Mesenchymal stem cell (in vitro differentiated cells and primary cell): ENCODE measurements around the gene GOLT1A.

Experiments
- DNase-seq: peaks from one replicate; pipeline ENCODE4 v3.0.0-alpha.2; 2013
- H2AFZ ChIP-seq: one replicate; pipeline ENCODE4 v1.6.1; 2013; ENCODE audit warnings: low read depth, mild to moderate bottlenecking, control low read depth, inconsistent platforms, low read length, moderate library complexity
- H2AK5ac ChIP-seq: 2 replicates; pipeline ENCODE4 v1.6.1; 2013; ENCODE audit warnings: low read length, moderate library complexity, mild to moderate bottlenecking, inconsistent platforms; ENCODE audit not compliant: severe bottlenecking
- H2BK120ac ChIP-seq: one replicate; pipeline ENCODE4 v1.6.1; 2013; ENCODE audit warnings: low read depth, mild to moderate bottlenecking, inconsistent platforms, low read length, moderate library complexity
- H2BK12ac ChIP-seq, 2 experiments: one replicate each; pipeline ENCODE4 v1.6.1; 2013; ENCODE audit warnings: inconsistent platforms in 2 of 2, low read length in 2 of 2, mild to moderate bottlenecking in 2 of 2, moderate library complexity in 2 of 2, control low read depth in 1 of 2
- H2BK15ac ChIP-seq: one replicate; pipeline ENCODE4 v1.6.1; 2013; ENCODE audit warnings: mild to moderate bottlenecking, low read depth, inconsistent platforms; ENCODE audit not compliant: poor library complexity, severe bottlenecking
- H2BK5ac ChIP-seq: 2 replicates; pipeline ENCODE4 v1.6.1; 2013; ENCODE audit warnings: low read depth, mild to moderate bottlenecking, low read length, control low read depth, inconsistent platforms; ENCODE audit not compliant: poor library complexity, severe bottlenecking
- H3K14ac ChIP-seq, 2 experiments: one replicate each; pipeline ENCODE4 v1.6.1; 2013; ENCODE audit warnings: inconsistent platforms in 2 of 2, low read length in 2 of 2, control low read depth in 1 of 2, mild to moderate bottlenecking in 1 of 2, moderate library complexity in 1 of 2
- H3K18ac ChIP-seq, 2 experiments: one replicate each; pipeline ENCODE4 v1.6.1; 2013; ENCODE audit warnings: inconsistent platforms in 2 of 2, low read length in 2 of 2, control low read depth in 1 of 2, low read depth in 1 of 2, mild to moderate bottlenecking in 1 of 2
- H3K23ac ChIP-seq, 2 experiments: one replicate each; pipeline ENCODE4 v1.6.1; 2013; ENCODE audit warnings: inconsistent platforms in 2 of 2, low read length in 2 of 2, mild to moderate bottlenecking in 2 of 2, moderate library complexity in 2 of 2, control low read depth in 1 of 2
- H3K27ac ChIP-seq: 2 replicates; pipeline ENCODE4 v1.5.1; 2013; ENCODE audit warnings: mild to moderate bottlenecking, moderate library complexity, low read length, control low read depth, inconsistent platforms; ENCODE audit not compliant: poor library complexity, severe bottlenecking
- H3K27me3 ChIP-seq, 2 experiments: 2 replicates each; pipeline versions ENCODE4 v1.6.1 to v1.7.0; 2013; ENCODE audit warnings: low read length in 2 of 2, mild to moderate bottlenecking in 2 of 2, moderate library complexity in 2 of 2, control low read depth in 1 of 2, inconsistent platforms in 1 of 2; ENCODE audit not compliant: control insufficient read depth in 1 of 2, insufficient read depth in 1 of 2
- H3K36me3 ChIP-seq, 2 experiments: 2 replicates each; pipeline versions ENCODE4 v1.6.1 to v1.7.0; 2013; ENCODE audit warnings: low read length in 2 of 2, control low read depth in 1 of 2, inconsistent platforms in 1 of 2, low read depth in 1 of 2, mild to moderate bottlenecking in 1 of 2; ENCODE audit not compliant: insufficient read depth in 2 of 2, control insufficient read depth in 1 of 2
- H3K4ac ChIP-seq, 2 experiments: one replicate each; pipeline ENCODE4 v1.6.1; 2013; ENCODE audit warnings: inconsistent platforms in 2 of 2, low read length in 2 of 2, mild to moderate bottlenecking in 2 of 2, moderate library complexity in 2 of 2, control low read depth in 1 of 2, low read depth in 1 of 2
- H3K4me1 ChIP-seq: 2 replicates; pipeline ENCODE4 v1.6.1; 2013; ENCODE audit warnings: low read depth, low read length, control low read depth; ENCODE audit not compliant: control insufficient read depth, insufficient read depth
- H3K4me2 ChIP-seq: 2 replicates; pipeline ENCODE4 v1.6.1; 2013; ENCODE audit warnings: low read length, mild to moderate bottlenecking, inconsistent platforms; ENCODE audit not compliant: poor library complexity, severe bottlenecking
- H3K4me3 ChIP-seq, 2 experiments: 2 replicates each; pipeline versions ENCODE4 v1.5.1 to v1.7.0; 2013; ENCODE audit warnings: low read length in 2 of 2, mild to moderate bottlenecking in 2 of 2, control low read depth in 1 of 2, low read depth in 1 of 2; ENCODE audit not compliant: insufficient read depth in 1 of 2
- H3K79me1 ChIP-seq: replicated peaks from 2 replicates; pipeline ENCODE4 v1.6.1; 2013; ENCODE audit warnings: mild to moderate bottlenecking, control low read depth, low read length, inconsistent platforms; ENCODE audit not compliant: poor library complexity, severe bottlenecking
- H3K9ac ChIP-seq: 2 replicates; pipeline ENCODE4 v1.7.0; 2013; ENCODE audit warnings: mild to moderate bottlenecking, low read length, moderate library complexity
- H3K9me3 ChIP-seq: 2 replicates; pipeline ENCODE4 v1.7.0; 2013; ENCODE audit warnings: mild to moderate bottlenecking, low read length; ENCODE audit not compliant: control insufficient read depth
- H4K8ac ChIP-seq: one replicate; pipeline ENCODE4 v1.6.1; 2013; ENCODE audit warnings: inconsistent platforms, mild to moderate bottlenecking, low read length, moderate library complexity
- H4K91ac ChIP-seq: one replicate; pipeline ENCODE4 v1.6.1; 2013; ENCODE audit warnings: mild to moderate bottlenecking, low read length, inconsistent platforms
- WGBS: methylation state at CpG from one replicate; pipeline ENCODE4 v1.1.7; 2013; ENCODE audit warnings: mixed read lengths; 5-methylcytosine and 5-hydroxymethylcytosine counted together

The GOLT1A gene

GRCh38 chr1:204251286-204251685 lies 37.5 kb upstream of the GOLT1A start:
- Histone ChIP-seq H3K4ac (no peak overlapping the region), H3K9ac (no peak overlapping the region), H2BK12ac (no peak overlapping the region), H2BK120ac (no peak overlapping the region), H3K18ac (peak overlapping the region in 1 of 2 experiments; percentile 40), H2AK5ac (no peak overlapping the region), H3K27ac (no peak overlapping the region), H3K36me3 (no peaks in the 10 kb centered on the region), H3K27me3 (peaks cover 22 to 34% of the 10 kb centered on the region in 2 experiments), H4K8ac (peak overlapping the region; percentile 19), H2BK15ac (no peak overlapping the region), H3K4me2 (no peak overlapping the region), H3K79me1 (no peaks in the 10 kb centered on the region), H3K4me1 (no peaks in the 10 kb centered on the region), H2BK5ac (no peak overlapping the region), H3K14ac (peak overlapping the region in 1 of 2 experiments; percentile 72), H3K9me3 (no peaks in the 10 kb centered on the region), H3K23ac (no peak overlapping the region), H3K4me3 (no peak overlapping the region), H2AFZ (no peak overlapping the region), H4K91ac (no peak overlapping the region)
- WGBS: 92% methylated on average over 7 of the region's 7 CpGs
- DNase-seq: no peak

- Histone ChIP-seq H2AK5ac (no peak overlapping the region), H3K18ac (no peak overlapping the region), H3K9me3 (no peaks in the 10 kb centered on the region), H4K91ac (no peak overlapping the region), H3K4me3 (no peak overlapping the region), H2BK15ac (no peak overlapping the region), H3K36me3 (no peaks in the 10 kb centered on the region), H2BK12ac (no peak overlapping the region), H2AFZ (no peak overlapping the region), H3K4me2 (no peak overlapping the region), H3K14ac (no peak overlapping the region), H3K4me1 (no peaks in the 10 kb centered on the region), H4K8ac (no peak overlapping the region), H3K23ac (no peak overlapping the region), H3K27ac (no peak overlapping the region), H2BK5ac (no peak overlapping the region), H2BK120ac (no peak overlapping the region), H3K79me1 (no peaks in the 10 kb centered on the region), H3K9ac (no peak overlapping the region), H3K27me3 (peaks cover 29 to 41% of the 10 kb centered on the region in 2 experiments), H3K4ac (no peak overlapping the region)
- no peak for DNase-seq
- WGBS: 77% methylated on average over 12 of the region's 12 CpGs
Observed at GRCh38 chr1:204250428-204251030, 36.7 kb upstream of the GOLT1A start.

- Histone ChIP-seq H3K27me3 (peaks cover 31 to 47% of the 10 kb centered on the region in 2 experiments), H2BK5ac (no peak overlapping the region), H3K4ac (no peak overlapping the region), H3K9me3 (no peaks in the 10 kb centered on the region), H3K79me1 (no peaks in the 10 kb centered on the region), H3K9ac (no peak overlapping the region), H3K4me1 (no peaks in the 10 kb centered on the region), H2AFZ (no peak overlapping the region), H2BK120ac (no peak overlapping the region), H3K14ac (no peak overlapping the region), H3K27ac (no peak overlapping the region), H3K4me2 (no peak overlapping the region), H4K8ac (no peak overlapping the region), H4K91ac (no peak overlapping the region), H2BK15ac (no peak overlapping the region), H2BK12ac (no peak overlapping the region), H3K4me3 (no peak overlapping the region), H2AK5ac (no peak overlapping the region), H3K18ac (no peak overlapping the region), H3K23ac (no peak overlapping the region), H3K36me3 (no peaks in the 10 kb centered on the region)
- no peak for DNase-seq
- WGBS: 75% methylated on average over 7 of the region's 7 CpGs
Observed at GRCh38 chr1:204249736-204250427, 36.1 kb upstream of the GOLT1A start.

- Histone ChIP-seq H3K27me3 (peaks cover 31 to 48% of the 10 kb centered on the region in 2 experiments), H2BK5ac (no peak overlapping the region), H3K36me3 (no peaks in the 10 kb centered on the region), H3K4me3 (no peak overlapping the region), H3K14ac (no peak overlapping the region), H4K91ac (no peak overlapping the region), H2AK5ac (no peak overlapping the region), H3K18ac (no peak overlapping the region), H2BK120ac (no peak overlapping the region), H3K27ac (no peak overlapping the region), H3K9me3 (no peaks in the 10 kb centered on the region), H3K4ac (no peak overlapping the region), H2BK15ac (no peak overlapping the region), H3K4me2 (no peak overlapping the region), H3K4me1 (no peaks in the 10 kb centered on the region), H3K9ac (no peak overlapping the region), H4K8ac (no peak overlapping the region), H2AFZ (no peak overlapping the region), H3K23ac (no peak overlapping the region), H3K79me1 (no peaks in the 10 kb centered on the region), H2BK12ac (no peak overlapping the region)
- DNase-seq: no peak
- WGBS: 50% methylated on average over 1 of the region's 3 CpGs
Observed at GRCh38 chr1:204248954-204249353, 35.2 kb upstream of the GOLT1A start.
